Measurements from ENCODE around the gene NCKAP5.
"Not testable (repeated sequence)": the region's sequence is repeated elsewhere in the genome, so short reads cannot be mapped to it uniquely, and the experiment has no call there.

NCKAP5 gene

GRCh38 chr2:133522204-133522603 lies 46.1 kb downstream of the NCKAP5 start:
- DNase-seq (ENCODE audit: low read depth), result no peak
- H3K4me3 ChIP-seq (ENCODE audit: control insufficient read depth, low read depth, low read length), result no peak overlapping the region
- TF ChIP-seq, protein P1, sequence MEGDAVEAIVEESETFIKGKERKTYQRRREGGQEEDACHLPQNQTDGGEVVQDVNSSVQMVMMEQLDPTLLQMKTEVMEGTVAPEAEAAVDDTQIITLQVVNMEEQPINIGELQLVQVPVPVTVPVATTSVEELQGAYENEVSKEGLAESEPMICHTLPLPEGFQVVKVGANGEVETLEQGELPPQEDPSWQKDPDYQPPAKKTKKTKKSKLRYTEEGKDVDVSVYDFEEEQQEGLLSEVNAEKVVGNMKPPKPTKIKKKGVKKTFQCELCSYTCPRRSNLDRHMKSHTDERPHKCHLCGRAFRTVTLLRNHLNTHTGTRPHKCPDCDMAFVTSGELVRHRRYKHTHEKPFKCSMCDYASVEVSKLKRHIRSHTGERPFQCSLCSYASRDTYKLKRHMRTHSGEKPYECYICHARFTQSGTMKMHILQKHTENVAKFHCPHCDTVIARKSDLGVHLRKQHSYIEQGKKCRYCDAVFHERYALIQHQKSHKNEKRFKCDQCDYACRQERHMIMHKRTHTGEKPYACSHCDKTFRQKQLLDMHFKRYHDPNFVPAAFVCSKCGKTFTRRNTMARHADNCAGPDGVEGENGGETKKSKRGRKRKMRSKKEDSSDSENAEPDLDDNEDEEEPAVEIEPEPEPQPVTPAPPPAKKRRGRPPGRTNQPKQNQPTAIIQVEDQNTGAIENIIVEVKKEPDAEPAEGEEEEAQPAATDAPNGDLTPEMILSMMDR (IDR thresholded peaks at IDR 0.05; ENCODE audit: control insufficient read depth, insufficient read depth, low read depth, low read length, missing control alignments), result no peak

DNA sequence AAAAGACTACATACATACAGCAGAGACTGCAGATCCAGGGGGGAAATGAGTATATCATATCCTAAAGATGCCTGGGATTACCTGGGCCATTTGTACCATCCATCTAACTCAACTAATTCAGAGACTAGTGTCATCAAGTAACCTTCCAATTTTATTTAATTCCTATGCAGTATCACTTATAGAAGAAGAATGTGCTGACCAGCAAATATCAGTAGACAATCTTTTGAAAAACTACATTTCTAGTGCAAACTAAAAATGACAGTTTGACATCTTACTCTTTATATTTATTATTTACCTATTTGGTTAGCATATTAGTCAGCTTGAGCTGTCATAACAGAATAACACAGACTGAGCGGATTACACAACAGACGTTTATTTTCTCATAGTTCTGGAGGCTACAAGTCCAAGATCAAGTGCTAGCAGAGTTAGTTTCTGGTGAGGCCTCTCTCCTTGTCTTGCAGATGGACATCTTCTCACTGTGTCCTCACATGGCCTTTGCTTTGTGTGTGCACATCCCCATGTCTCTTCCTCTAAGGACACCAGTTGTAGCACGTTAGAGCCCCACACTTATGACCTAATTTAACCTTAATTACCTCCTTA lies 47.0 kb downstream of the NCKAP5 start:
- no peak for DNase-seq (ENCODE audit: low read depth)
- TF ChIP-seq, protein P1 (IDR thresholded peaks at IDR 0.05; ENCODE audit: control insufficient read depth, insufficient read depth, low read depth, low read length, missing control alignments), result no peak
- H3K4me3 ChIP-seq (ENCODE audit: control insufficient read depth, low read depth, low read length), result no peak overlapping the region

GRCh38 chr2:133519677-133520076 lies 48.6 kb downstream of the NCKAP5 start:
- not testable (repeated sequence) for H3K4me3 ChIP-seq (ENCODE audit: control insufficient read depth, low read depth, low read length); DNase-seq (ENCODE audit: low read depth)
- TF ChIP-seq, protein P1 (IDR thresholded peaks at IDR 0.05; ENCODE audit: control insufficient read depth, insufficient read depth, low read depth, low read length, missing control alignments), result peak; percentile 10

GRCh38 chr2:133518700-133519344 lies 49.4 kb downstream of the NCKAP5 start:
- no peak for DNase-seq (ENCODE audit: low read depth)
- H3K4me3 ChIP-seq (ENCODE audit: control insufficient read depth, low read depth, low read length), result no peak overlapping the region
- TF ChIP-seq, protein P1 (IDR thresholded peaks at IDR 0.05; ENCODE audit: control insufficient read depth, insufficient read depth, low read depth, low read length, missing control alignments), result no peak

DNA sequence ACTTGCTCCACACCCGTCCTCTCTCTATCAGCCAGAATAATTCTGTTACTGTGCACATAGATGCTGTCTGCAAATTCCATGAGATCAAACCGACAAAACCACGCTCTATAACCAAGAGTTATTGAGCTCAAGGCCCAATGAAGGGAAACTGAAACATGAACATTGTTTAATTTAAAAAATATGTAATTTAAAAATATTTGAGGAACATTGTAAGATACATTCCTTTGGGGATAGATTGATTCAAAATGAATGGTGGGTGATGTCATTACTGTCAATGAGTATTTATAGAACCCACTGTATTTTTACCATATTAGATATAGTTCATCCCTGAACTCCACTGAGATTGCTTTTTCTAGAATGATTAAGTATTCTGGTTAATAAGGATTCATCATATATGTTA lies 50.4 kb downstream of the NCKAP5 start:
- no peak overlapping the region for H3K4me3 ChIP-seq (ENCODE audit: control insufficient read depth, low read depth, low read length)
- no peak for DNase-seq (ENCODE audit: low read depth)
- TF ChIP-seq, protein P1 (IDR thresholded peaks at IDR 0.05; ENCODE audit: control insufficient read depth, insufficient read depth, low read depth, low read length, missing control alignments), result no peak

DNA sequence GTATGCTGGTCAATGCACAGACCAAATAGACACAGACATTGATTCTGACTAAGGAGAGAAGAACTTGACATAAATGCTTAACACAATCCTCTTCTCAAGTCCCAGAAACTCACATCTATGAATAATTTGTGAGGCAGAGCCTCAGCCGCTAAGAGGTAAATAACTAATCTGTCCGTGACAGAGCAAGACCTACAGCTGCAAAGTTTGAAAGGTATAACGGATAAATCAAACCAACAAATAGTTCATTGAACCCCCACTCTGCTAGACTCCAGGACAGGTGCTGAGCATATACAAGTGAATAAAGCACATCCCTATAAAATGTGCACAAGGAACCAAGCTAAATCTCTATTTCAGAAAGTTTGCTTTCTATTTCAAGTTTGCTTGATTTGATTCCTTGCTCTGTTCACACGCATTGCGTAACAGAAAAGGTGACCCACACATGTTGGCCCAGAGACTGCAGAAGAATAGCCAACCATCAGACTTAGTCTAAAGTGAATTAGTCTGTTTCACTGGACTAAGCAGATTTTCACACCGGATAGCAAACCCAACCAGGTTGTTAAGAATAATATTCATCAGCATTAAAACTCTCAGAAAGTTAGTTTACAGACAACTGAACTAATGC lies 51.7 kb downstream of the NCKAP5 start:
- DNase-seq (ENCODE audit: low read depth), result no peak
- H3K4me3 ChIP-seq (ENCODE audit: control insufficient read depth, low read depth, low read length), result no peak overlapping the region
- TF ChIP-seq, protein P1 (IDR thresholded peaks at IDR 0.05; ENCODE audit: control insufficient read depth, insufficient read depth, low read depth, low read length, missing control alignments), result no peak
